HepG2 (cell line): ENCODE data around the gene MRPS34.

Source experiments
- CTCF ChIP-seq: sonication (generic); formaldehyde crosslinking; IDR thresholded peaks from 2 replicates; pipeline ENCODE4 v1.5.0; 2020; ENCODE audit warnings: mild to moderate bottlenecking, missing genetic modification reagents, moderate library complexity
- E2F5 ChIP-seq: sonication (generic); formaldehyde crosslinking; conservative IDR thresholded peaks from 2 replicates; pipeline ENCODE4 v1.4.0; 2020; ENCODE audit warnings: missing genetic modification reagents
- HDAC2 ChIP-seq: sonication (generic); formaldehyde crosslinking; IDR thresholded peaks from 2 replicates; pipeline ENCODE4 v1.4.0; 2020; ENCODE audit warnings: missing genetic modification reagents
- NCOA2 ChIP-seq: sonication (generic); formaldehyde crosslinking; IDR thresholded peaks from 2 replicates; pipeline ENCODE4 v1.8.0; 2022; ENCODE audit warnings: inconsistent platforms
- NFE2 ChIP-seq: sonication (generic); formaldehyde crosslinking; IDR thresholded peaks from 2 replicates; pipeline ENCODE4 v1.4.0; 2020; ENCODE audit warnings: missing genetic modification reagents
- TBX3 ChIP-seq: fragments of 450-650 bp; IDR thresholded peaks from 2 replicates; pipeline ENCODE4 v1.6.1; 2017; ENCODE audit warnings: antibody characterized with exemption, mild to moderate bottlenecking, inconsistent platforms, borderline replicate concordance

DNA sequence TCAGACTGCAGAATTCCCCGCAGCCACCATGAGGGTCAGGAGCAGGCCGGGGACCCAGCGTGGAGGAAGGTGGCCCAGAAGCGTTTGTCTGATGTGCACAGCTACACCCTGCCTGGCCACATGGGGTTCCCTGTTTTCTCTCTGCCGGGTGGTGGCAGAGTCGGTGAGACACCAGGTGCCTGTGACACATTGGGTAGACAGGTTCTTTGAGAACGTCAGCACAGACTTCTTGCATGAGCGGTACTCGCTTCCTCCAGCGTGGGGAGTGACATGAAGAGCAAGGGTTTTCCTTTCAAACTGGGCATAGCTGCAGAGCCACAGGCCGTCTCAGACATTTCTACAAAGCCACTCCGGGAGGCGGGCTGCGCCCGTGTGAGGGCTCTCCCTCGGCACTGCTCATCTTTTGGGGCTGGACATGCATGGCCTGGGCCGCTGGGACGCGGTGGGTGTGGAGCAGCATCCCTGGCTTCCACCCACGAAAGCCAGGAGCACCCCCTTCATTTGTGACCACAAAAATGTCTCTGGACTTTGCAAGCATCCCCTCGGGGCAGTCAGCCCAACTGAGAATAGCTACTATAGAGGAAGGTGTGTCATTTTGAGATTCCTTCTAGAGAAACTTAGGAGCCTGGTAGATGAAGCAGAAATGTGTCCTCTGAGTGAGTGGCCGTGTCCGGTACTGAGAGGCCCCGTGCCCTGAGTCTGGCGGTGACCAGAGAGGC, 27.6 kb downstream of the MRPS34 start:
- TF ChIP-seq TBX3, result no peak
- no peak for TF ChIP-seq HDAC2 (CRISPR knock-in tag)
- no peak for TF ChIP-seq E2F5
- TF ChIP-seq CTCF, result no peak
- TF ChIP-seq NCOA2 (CRISPR knock-in tag), result no peak
- TF ChIP-seq NFE2 (CRISPR knock-in tag), result no peak
